Endometrial microvascular endothelial cells (primary cell): ENCODE measurements around the gene SMIM10L2A. TPM values are rescaled to one million over a fixed set of nuclear protein-coding genes. Genes with fewer than 3 reads are reported as not detected.
"Not testable (repeated sequence)": the region's sequence is repeated elsewhere in the genome, so short reads cannot be mapped to it uniquely, and the experiment has no call there.

Experiments
- in situ Hi-C: cut with HindIII; loops from 2 replicates; pipeline ENCODE4 v1.10.0; 2017; ENCODE audit warnings: low sequenced_read_pairs, low pct_unique_long_range_greater_than_20kb; ENCODE audit errors: inconsistent ontology term
- total RNA-seq: library from RNA; depleted of rRNA; stranded (reverse); fragments of >200 nt; gene quantifications from one replicate; pipeline ENCODE4 v1.2.3, GENCODE V29; 2015; ENCODE audit errors: inconsistent ontology term

The SMIM10L2A gene
- total RNA-seq = 0.09 TPM

DNA sequence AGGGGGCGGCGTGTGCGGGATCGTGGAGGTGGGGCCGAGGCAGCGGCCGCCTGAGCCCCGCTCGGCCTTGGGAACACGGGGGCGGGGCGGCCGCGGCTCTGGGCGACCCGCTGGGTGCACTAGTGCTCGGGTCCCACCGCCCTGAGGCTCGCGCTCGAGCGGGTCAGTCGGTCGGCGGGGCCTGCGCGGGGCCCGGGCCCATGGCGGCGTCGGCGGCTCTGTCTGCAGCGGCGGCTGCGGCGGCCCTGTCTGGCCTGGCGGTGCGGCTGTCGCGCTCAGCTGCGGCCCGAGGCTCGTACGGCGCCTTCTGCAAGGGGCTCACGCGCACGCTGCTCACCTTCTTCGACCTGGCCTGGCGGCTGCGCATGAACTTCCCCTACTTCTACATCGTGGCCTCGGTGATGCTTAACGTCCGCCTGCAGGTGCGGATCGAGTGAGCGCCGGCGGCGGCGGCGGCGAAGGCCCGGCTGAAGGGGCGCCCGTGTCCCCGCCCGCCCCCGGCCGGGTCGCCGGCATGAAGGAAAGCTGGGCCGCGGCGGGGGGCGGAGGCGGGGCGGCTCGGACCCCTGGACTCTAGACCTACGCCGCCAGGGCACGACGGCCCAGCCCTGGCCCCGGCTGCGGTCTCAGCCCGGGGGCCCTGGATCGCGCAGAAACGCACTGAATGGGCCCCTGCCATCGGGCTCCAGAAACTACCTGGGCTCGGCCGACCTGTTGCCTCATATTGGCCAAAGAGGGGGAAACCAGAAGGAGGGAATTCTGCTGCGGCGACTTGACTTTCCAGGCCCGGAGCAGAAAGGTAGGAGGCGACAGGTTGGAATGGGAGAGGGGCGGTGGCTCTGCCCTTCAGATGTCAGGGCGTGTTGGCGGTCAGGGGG is at the start of gene SMIM10L2A:
Gene SMIM10L2A, plus strand, starts transcription at position 13 of the 878 bp plus-strand sequence. Its CDS starts 188 bp downstream, at position 201.
- in situ Hi-C loops = no loop called here

DNA sequence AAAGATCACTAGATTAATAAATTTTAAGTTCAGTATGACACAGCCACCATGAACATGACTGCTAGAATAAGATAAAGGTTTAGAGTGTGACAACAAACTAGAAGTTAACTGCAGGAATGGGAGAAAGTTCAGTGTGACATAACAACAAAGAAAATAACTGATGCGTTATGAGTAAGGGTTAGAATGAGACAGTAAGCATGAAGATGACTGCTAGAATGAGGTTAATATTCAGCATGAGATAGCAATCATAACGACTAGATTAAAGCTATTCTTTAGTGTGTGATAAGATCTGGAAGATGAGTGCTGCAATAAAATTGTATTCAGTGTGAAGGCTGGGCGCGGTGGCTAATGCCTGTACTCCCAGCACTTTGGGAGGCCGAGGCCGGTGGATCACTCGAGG is 48.4 kb upstream of the SMIM10L2A start:
- in situ Hi-C loops = no loop called here

DNA sequence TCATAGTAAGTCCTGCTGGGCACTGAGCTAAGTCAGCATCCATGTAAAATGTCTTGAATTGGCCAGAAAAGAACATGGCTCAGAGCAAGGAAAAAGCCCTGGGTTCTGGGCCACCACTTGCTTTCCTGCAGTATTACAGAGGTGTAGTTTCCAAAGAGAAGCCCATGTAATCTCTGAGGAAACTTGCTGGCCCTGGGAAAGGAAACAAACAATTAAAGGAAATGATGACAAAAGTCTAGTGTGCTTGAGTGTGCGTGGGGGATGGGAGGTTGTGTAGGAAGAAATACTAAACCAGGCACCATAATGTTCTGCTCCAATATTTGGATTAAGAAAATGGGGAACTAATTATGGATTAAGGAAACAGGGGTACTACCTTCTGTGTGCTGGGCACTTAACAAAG is 39.5 kb upstream of the SMIM10L2A start:
- in situ Hi-C loops = no loop called here

DNA sequence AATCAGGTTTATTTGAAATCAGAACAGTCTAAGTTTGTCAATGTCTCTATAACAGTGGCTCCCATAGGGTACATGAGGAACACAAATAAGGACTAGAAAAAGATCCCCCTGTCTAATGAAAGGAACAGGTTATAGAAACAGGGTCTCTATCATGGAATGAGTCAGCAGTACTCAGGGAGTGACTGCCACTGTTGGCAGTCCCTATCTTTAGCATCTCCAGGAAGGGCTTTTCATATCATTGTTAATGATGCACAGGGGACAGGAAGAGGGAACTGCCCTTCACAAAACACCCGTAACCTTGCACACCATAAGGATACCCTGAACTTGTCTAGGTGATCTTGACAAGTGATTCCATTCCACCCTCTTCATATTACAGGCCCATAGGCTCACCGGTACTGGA is 38.5 kb upstream of the SMIM10L2A start:
- in situ Hi-C loops = no loop called here

DNA sequence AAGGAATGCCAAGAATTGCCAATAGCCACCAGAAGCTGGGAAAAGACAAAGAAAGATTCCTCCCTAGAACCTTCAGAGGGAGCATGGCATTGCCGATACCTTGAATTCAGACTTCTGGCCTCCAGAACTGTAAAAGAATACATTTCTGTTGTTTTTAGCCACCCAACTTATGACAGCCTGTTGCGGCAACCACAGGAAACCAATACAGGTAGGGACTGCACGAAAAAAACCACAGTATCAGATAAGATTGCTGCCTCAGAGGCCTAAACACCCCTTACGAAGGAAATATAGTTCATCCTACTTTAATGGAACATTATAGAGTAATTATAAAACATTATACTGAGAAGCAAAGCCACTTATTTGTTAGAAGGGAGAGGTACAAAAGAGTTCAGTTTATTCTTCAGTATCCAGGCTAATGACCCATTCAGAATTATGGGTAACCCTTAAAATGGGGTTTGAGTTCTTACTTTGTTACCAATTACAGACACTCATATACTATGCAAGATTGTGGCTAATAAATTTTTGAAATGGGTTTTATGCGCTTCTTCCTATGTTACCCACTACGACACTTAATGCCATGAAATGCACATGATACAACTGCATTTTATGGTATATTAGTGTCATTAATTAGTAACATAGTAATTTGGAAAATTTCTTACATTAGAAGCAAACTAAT is 37.4 kb upstream of the SMIM10L2A start:
- in situ Hi-C loops = no loop called here

DNA sequence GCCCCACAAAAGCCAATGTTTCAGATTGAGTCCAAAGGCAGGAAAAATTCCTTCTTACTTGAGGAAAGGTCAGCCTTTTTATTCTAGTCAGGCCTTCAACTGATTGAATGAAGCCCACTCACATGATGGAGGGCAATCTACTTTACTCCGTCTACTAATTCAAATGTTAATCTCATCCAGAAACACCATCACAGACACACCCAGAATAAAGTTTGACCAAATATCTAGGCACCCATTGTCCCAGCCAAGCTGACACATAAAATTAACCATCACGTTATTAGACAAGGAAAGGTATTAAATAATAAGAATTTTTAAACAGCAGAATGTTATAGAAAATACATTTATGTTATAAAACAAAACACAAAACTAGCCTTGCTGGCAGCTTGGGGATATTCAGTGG is 32.9 kb upstream of the SMIM10L2A start:
- in situ Hi-C loops = no loop called here

DNA sequence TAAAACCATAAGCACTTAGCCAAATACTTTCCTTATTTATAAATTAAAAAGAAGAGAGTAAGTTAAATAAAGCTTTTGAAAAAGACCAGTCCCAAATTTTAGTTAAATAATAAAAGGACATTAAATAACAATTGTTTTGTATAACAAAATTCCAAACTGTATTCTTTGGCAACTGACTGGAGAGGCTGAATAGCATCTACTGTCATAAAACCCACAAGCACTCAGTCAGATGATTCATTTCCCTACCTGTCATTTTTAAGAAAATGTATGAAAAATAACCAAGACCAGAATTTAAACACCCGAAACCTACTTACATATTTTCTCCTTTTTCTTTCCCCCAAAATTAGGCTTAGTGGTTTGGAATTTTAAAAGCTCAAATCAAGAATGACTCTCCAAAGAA is 32.5 kb upstream of the SMIM10L2A start:
- in situ Hi-C loops = no loop called here

DNA sequence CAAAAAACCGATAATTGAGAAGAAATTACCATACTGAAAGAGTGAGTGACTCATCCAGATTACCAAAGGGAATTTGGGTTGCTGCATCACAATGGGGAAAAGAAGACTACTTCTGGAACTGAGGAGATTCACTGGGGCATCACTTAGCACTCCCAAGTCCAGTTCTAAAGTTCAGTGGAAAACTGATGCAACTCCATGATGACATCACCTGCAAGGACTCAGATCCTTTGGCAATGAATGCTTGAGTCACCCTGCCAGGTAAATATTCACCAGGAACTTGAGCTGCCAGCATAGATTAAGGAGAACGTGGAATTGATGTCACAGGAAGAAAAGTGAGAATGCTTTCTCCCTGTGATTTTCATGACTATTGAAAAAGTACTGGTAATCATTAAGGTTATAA is 32.0 kb upstream of the SMIM10L2A start:
- in situ Hi-C loops = no loop called here

DNA sequence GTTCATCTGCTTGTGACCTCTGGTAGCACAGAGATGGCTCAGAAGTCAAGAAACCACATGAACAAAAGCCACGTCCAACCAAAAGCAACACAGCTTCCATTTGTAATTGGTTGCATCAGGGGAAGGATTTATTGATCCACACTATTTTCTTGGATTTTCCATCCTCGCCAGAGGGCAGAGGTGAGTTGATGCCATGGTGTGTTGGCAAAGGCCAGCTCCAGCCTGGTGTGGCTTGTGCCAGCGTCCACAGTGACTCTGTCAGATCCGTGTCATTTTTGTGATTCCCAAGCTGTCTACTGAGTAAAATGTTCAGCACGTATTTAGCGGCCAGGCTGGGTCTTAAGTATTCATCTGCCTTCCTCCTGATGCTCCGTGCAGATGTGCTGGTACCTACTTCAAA is 30.0 kb upstream of the SMIM10L2A start:
- in situ Hi-C loops = no loop called here

DNA sequence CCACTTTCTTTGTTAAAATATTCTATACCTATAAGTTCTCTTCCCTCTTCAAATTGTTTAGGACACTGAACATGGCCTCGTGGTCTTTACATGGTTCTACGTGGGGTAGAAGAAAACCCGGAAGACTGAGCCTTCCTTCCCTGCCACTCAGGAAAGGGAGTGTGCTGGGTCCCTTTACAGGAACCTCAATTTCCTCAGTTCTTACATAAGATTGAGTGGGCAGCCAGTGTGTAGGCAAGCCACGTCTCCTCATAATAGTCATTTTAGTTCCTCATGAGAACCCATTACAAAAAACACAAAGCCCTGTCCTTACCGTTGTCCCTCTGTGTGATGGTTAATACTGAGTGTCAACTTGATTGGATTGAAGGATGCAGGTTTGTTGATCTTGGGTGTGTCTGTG is 28.7 kb upstream of the SMIM10L2A start:
- in situ Hi-C loops = no loop called here

DNA sequence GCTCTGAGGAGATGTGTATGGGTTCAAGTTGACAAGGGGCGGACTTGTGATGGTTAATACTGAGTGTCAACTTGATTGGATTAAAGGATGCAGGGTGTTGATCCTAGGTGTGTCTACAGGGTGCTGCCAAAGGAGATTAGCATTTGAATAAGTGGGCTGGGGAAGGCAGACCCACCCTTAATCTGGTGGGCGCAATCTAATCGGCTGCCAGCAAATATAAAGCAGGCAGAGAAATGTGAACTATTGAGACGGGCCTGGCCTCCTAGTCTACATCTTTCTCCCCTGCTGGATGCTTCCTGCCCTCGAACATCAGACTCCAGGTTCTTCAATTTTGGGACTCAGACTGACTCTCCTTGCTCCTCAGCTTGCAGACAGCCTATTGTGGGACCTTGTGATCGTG is 26.7 kb upstream of the SMIM10L2A start:
- in situ Hi-C loops = no loop called here

DNA sequence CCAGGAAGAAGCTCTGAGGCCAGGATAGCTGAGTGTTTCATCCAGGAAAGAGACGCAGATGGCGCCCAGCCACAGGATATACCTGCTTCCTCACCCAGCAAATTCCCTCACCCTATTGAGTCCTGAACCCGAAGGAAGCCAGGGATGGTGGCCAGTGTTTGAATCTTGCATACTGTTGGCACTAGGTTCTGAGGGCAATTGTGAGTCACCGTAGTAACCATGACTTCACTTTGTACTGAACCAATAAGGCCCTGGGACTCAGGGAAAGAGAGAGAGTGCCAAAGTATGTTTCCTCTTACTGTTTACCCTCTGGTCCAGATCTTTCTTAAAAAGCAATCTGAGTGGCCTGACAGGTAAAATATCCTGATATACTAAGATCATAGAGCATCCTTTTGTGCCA is 25.6 kb upstream of the SMIM10L2A start:
- in situ Hi-C loops = no loop called here

DNA sequence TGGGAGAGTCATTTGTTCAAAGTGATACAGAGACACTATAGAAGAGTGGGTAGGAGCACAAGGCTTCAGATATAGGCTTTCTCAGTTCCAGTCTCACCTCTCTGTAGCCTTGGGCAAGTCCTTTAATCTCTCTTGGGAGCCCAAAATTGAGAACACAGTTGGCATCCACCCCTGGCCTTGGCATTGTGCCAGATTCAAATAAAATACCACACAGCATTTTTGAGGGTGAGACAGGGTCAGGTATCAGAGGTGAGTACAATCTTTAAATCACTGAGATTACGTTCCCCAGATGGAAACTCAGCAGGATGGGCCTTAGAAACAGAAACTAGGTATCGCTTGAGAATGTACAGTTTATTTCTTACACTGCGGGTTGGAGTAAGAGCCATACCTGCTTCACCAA is 25.2 kb upstream of the SMIM10L2A start:
- in situ Hi-C loops = no loop called here

DNA sequence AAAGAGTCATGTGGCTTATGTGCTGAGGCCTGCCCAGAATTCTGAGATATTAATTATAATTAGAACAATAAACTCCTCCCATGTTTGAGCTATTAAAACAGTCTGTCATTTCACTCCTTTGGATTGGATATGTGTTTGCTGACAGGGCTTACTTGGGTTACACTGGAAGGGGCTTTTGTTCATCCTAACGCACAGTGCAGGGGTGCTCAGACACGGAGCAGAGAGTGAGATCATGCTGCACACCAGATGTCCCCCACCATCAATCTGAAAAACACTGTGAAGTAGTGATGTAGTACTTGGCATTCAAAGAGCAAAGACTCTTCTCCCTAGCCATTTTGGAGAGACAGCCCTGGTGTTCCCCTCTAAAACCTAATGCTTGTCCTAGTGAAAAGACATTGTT is 24.1 kb upstream of the SMIM10L2A start:
- in situ Hi-C loops = no loop called here

DNA sequence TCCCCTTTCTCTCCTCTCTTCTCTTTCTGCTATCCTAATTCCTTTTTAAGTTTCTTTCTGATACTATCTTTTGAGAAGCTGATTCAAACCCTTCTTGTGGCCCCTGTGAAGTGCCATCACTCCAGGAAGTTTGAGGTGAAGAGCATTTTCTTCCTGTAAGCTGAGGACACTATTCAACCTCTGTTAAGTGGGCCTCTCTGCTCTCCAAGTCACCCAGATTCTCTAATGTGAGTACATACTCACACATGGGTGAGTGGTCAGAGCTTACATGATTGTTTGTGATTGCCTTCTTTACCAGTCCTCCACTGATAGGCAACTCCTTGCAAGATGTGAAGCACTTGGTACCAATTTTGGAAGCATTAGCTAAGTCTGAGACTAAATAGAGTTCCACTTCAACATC is 18.4 kb upstream of the SMIM10L2A start:
- in situ Hi-C loops = no loop called here

DNA sequence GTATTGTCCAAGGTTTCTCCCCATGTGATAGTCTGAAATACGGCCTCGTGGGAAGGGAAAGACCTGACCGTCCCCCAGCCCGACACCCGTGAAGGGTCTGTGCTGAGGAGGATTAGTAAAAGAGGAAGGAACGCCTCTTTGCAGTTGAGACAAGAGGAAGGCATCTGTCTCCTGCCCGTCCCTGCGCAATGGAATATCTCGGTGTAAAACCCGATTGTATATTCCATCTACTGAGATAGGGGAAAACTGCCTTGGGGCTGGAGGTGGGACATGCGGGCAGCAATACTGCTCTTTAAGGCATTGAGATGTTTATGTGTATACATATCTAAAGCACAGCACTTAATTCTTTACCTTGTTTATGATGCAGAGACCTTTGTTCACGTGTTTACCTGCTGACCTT is 15.3 kb upstream of the SMIM10L2A start:
- in situ Hi-C loops = not testable (repeated sequence)

DNA sequence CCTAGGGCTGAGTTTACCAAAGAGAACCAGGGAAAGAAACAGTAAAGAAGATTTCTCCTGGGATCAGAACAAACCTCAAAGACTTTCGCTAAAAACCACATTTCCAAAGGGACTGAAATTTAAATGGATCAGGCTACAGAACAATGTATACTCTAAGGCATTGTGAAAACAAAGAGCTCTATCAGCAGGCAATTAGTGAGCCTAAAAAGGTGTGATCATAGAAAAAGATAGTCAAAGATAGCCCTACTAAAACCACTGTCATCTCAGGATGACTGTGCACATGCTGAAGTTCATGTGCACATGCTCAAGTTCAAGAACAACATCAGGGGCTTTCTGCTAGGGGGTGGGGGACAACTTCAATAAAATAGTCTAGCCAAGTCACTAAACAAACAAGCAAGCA is 12.9 kb upstream of the SMIM10L2A start:
- in situ Hi-C loops = no loop called here

DNA sequence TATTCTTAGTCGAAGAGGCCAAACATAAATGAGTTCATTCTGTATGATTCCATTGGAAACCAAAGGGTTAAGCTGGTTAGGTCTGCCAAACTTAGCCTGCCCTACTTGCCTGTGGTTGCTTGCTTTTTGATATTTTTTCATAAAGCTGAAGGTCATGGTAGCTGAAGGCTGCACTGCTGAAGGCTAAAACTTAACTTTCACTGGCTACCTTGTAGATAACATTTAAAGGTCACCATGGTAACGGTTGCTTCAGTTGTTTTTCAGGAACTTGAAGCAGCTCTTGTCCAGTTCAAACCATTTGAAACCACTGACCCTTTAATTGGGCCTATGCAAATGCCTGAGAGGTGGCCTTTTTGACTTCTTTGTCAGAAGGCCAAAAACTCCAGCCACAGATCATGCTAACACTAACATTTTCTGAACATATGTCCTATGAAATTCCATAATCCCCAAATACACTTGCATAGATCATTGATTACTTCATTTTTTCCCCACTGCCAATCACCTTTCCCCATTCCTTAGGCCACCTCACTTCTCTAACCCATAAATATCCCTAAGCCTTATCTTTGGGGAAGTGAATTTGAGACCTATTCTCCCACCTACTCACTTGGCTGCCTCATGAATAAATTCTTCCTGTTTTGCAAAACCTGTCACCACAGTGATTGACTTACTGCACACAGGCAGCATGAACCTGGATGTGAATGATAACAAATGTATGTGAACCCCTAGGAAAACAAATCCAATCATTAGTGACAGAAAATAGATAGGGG is 10.7 kb upstream of the SMIM10L2A start:
- in situ Hi-C loops = no loop called here

DNA sequence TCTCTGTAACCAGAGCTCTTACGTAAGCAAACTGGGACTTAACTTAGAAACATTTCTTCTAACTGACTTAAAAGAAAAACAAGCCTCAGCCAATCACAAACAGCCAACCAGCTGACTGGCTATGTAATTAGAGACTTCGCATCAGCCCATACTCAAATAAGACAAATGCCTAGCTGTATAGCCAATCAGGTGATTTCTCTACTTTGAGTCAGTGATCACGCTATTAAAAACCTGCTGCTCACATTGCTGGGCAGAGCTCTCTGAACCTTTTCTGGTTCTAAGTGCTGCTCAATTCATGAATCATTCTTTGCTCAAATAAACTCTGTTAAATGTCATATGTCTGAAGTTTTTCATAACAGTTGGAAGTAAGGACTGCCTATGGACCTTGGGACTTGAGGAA is 9.9 kb upstream of the SMIM10L2A start:
- in situ Hi-C loops = no loop called here

DNA sequence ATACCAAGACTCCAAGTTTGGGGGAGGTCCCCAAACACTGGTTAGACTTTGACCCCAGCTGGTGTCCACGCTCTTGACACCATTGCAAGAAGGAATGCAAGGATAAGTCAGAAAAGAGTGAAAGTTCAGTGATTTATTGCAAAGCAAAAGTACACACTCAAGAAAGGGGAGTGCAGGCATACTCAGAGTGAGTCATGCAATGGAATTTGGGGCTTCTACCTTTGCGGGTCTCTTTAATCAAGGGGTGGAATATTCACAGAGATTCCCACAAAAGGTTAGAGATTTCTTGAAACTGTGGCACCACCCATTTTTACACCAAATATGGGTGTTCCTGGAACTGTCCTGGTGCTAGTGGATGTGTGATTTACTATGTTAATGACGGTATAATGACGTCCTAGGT is 5.2 kb upstream of the SMIM10L2A start:
- in situ Hi-C loops = no loop called here
